Retina (tissue), 1 donor: ENCODE data around the gene CHST2.
"Not testable (repeated sequence)": the region's sequence is repeated elsewhere in the genome, so short reads cannot be mapped to it uniquely, and the experiment has no call there.

ENCODE experiments used
- DNase-seq: peaks from one replicate; pipeline ENCODE4 v3.0.0-alpha.2; 2016

Gene CHST2, protein sequence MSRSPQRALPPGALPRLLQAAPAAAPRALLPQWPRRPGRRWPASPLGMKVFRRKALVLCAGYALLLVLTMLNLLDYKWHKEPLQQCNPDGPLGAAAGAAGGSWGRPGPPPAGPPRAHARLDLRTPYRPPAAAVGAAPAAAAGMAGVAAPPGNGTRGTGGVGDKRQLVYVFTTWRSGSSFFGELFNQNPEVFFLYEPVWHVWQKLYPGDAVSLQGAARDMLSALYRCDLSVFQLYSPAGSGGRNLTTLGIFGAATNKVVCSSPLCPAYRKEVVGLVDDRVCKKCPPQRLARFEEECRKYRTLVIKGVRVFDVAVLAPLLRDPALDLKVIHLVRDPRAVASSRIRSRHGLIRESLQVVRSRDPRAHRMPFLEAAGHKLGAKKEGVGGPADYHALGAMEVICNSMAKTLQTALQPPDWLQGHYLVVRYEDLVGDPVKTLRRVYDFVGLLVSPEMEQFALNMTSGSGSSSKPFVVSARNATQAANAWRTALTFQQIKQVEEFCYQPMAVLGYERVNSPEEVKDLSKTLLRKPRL

DNA sequence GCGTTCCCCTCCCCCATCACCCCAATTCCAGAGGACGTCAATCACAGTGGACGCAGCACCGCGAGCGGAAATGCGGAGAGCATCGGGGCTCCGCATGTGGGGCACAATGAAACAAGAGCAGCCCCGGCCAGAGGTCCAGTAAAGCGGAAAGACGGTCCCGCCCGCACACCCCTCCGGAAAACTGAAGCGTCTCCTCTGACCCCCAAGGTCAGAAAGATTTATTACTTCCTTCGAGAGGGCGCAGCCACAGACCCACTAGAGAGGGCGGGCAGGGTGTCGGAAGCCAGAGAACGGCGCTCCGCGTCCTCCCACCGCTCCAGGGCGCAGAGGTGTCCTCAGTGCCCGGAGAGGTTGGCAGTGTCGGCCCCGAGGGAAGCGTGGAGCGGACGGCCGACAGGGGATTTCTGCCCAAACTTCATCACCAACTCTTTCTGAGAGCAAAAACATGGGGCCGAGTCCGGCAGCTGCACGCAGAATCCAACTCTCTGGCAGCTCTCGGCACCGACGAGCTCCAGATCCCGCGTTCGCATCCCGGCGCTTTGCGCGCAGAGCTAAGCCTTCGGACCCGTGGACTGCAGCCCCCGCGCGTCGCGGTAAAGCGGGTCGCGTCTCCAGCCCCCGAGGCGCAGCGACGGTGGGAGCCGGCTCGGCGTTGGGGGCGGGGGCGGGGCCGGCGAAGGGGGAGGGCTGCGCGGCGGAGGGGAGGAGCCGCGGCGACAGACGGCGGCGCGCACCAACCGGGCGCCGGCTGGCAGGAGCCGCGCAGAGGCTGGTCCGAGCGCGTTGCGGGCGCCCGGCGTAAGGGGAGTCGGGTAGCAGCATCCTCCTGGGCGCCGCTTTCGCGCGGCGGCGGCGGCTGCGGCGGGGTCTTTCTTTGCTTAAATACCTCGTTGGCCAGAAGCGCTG lies at the start of gene CHST2:
Gene CHST2, plus strand, starts transcription at position 763 of the 906 bp plus-strand sequence. CDS start 1,046 bp downstream, outside the sequence.
- DNase-seq, result peak; percentile 91

DNA sequence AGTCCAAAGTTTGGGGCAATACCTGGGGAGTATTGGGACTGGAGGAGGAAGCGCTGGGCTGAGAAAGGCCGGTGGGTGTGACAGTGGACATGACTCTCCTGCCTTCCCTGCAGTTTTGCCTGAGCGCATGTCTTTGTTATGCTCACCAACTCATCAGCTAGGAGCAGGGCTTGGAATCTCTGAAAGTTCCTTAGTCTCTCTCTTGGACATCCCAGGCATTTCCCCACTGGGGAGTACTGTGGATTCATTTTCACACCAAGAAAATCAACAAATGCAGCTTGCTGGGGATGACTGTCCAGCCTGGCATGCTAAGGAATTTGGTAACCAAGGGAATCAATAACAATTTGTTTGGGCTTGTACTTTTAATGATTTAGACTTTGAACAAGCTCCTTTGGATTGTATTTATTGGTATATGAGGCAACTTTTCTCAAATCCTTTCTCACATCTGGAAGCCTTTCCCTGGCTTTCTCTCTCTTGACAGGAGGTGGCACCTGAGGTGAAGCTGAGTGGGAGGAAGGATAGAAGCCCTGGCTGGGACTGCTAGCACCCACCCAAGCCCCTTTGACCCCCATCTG lies 48.5 kb upstream of the CHST2 start:
- no peak for DNase-seq

DNA sequence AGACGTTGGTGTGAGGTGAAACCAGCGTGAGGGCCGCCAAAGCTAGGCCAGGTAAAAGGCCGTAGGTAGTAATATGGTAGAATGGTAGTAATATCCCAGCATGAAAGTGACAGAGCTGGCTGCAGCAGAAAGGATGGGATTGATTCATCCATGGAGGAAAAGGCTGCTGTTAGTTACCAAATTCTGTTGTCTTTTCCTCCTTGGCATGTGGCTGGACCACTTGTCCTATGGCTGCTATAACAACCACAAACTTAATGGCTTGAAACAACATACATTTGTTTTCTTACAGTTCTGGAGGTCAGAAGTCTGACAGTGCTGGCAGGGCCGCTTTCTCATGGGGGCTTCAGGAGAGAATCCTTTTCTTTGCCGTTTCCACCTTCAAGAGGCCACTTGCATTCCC lies 47.8 kb upstream of the CHST2 start:
- DNase-seq, result no peak

DNA sequence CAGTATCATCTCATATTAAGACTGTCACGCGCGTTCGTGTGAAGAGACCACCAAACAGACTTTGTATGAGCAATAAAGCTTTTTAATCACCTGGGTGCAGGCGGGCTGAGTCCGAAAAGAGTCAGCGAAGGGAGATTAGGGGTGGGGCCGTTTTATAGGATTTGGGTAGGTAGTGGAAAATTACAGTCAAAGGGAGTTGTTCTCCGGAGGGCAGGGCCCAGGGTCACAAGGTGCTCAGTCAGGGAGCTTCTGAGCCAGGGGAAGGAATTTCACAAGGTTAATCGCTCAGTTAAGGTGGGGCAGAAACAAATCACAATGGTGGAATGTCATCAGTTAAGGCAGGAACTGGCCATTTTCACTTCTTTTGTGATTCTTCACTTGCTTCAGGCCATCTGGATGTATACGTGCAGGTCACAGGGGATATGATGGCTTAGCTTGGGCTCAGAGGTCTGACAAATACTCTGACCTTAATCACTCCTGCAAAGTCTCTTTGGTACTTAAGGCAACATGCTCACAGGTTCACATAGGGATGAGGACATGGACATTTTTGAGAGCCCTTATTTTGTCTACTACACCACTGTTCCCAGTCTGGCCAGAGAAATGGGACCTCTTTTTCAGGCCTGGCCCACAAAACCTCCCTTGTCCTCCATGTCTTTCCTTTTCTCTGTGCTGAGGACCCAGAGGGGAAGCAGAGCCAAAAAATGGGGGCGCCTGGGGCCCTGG lies 47.1 kb upstream of the CHST2 start:
- not testable (repeated sequence) for DNase-seq

DNA sequence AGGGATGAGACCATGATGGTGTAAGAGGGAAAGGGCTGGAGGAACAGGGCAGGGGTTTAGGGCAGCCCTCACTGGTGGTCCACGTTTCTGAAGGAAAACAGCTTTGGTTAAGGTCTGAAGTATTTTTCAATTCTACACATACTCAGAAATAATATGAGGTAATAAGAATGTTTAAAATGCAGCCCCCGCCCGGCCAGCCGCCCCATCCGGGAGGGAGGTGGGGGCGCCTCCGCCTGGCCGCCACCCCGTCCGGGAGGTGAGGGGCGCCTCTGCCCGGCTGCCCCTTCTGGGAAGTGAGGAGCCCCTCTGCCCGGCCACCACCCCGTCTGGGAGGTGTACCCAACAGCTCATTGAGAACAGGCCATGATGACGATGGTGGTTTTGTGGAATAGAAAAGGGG lies 46.0 kb upstream of the CHST2 start:
- DNase-seq, result not testable (repeated sequence)

DNA sequence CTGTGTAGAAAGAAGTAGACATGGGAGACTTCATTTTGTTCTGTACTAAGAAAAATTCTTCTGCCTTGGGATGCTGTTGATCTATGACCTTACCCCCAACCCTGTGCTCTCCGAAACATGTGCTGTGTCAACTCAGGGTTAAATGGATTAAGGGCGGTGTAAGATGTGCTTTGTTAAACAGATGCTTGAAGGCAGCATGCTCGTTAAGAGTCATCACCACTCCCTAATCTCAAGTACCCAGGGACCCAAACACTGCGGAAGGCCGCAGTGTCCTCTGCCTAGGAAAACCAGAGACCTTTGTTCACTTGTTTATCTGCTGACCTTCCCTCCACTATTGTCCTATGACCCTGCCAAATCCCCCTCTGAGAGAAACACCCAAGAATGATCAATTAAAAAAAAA lies 45.6 kb upstream of the CHST2 start:
- not testable (repeated sequence) for DNase-seq

DNA sequence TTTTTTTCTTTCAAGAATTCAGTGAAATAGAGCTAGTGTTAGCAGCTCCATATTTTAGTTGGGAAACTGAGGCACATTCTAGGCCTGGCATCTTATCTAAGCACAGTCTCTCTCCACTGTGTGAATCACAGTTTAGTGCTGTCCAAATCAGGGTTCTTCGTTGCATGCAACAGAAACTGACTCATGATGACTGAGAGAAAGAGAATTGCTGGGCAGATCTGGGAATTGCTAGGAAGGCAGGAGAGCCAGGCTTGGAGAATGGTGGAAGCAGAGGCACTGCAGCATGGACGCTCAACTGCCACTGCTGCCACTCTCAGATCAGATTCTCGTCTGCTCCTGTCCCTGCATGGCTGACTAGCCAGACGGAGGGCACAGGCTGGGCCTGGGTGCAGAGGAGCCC lies 40.7 kb upstream of the CHST2 start:
- no peak for DNase-seq

DNA sequence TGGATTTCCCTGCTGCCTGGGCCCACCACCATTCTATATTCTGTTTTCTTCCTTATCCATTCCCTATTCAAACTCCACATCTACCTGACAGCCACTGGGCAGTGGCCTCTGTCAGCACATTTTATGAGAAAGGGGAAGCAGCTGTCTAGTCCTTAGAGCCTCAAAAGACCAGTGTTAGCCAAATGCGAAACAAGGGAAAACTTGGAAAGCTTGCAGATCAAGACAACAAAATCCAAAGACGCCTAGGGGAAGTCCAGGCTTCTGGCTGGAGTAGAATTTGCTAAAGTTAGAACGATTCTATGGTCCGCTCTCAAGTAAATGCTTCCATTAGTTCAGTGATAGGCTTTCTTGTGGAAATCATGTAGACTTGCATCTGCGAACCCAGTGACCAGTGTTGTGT lies 39.4 kb upstream of the CHST2 start:
- DNase-seq, result no peak

DNA sequence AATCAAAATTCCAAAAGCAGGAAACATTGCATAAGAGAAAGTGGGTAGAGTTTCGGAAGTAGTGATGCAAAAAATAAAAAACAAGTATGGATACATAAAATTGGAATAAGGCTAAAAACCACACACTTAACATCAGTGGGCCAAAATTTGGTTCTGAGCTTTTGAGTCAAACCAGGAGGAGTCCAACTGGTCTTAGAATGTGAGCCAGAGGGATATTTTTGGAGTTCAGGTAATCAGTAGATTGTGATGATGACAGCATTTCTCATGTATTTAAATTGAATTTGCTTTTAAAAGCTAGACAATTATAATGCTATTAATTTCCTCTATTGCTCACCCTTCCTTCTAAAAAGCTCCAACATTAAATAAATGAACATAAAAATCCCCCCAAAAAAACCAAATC lies 38.2 kb upstream of the CHST2 start:
- no peak for DNase-seq

DNA sequence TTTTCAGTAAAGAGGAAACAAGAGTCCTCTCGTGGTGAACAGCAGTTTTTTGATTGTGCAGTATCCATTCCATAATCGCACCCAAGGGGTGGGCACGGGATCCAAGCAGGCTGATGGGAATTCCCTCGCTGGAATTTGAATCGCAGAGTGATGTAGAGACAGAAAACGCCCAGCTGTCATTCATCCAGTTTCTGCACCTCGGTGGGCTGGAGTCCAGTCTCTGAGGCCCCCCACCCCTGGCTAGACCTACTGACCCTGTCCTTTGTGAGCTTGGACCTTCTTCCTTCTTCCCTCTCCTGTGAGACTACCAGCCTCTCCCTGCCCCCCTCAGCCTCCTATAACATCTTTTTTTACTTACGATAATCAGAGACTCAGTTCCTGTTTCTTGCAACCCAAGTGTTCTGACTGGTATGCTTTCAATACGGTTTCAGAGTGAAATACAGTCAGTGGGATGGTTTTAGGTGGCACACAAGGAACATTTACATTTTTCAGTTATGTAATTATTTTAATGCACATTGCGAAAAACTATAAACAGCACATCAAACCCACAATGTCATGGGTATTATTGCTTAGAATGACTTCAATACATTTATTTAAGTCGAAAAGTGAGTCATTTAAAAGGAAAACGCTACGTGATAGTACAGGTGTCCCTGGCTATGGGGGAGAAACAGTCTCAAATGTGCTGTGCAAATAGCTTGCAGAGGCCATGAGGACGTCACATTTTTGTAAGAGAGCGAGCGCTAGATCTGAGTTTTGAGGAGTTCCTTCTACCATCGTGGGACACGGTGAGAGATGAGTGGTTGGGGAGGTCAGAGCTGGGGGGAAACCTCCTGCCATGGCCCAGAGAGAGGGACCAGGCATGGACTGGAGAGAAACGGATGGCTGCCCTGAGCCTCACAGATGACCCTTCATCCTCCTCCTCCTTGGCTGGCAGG lies 37.5 kb upstream of the CHST2 start:
- no peak for DNase-seq

DNA sequence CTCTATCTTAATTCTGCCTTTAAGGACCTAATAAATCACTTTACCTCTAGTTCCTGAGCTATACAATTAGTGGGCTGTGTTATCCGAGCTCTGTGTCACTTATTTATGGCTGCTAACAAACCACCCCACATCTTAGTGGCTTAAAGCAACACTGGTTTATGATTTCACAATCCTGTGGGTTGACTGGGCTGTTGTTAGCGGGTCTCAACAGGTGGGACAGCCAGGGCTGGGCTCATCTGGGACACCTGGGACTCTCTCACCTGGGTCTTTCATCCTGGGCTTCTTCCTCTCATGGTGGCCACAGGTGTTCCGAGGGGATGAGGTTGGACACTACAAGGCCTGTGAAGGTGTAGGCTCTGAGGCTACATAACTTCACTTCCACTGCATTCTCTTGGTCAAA lies 35.8 kb upstream of the CHST2 start:
- no peak for DNase-seq

DNA sequence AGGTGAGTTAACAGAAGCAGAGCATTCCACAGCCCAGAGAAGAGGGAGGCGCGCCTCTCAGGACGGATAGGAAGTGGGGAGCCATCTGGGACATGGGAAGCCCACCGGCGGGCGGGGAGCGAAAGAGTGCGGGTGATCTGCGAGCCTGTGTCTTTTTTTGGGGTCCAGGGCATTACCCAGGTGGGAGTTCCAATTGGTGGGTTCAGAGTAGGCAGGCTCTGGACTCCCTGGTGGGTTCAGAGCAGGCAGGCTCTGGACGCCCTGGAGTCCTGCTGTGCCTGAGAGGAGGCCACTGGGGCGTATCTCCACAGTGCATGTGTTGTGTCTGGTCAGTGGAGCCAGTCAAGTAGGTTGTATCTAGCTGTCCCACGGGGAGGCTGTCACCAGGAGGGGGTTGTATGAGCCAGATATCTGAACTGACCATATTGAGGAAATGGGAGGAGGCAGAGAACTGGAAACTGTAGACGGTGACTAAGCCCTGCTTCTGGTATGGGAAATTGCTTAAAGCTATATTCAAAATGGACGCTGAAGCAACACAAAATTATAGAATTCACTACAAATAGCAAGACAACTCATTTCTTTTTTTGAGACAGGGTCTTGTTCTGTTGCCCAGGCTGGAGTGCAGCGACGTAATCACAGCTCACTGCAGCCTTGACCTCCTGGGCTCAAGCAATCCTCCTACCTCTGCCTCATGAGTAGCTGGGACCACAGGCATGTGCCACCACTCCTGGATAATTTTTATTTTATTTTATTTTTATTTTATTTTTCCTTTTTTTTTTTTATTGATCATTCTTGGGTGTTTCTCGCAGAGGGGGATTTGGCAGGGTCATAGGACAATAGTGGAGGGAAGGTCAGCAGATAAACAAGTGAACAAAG lies 34.5 kb upstream of the CHST2 start:
- DNase-seq, result no peak

DNA sequence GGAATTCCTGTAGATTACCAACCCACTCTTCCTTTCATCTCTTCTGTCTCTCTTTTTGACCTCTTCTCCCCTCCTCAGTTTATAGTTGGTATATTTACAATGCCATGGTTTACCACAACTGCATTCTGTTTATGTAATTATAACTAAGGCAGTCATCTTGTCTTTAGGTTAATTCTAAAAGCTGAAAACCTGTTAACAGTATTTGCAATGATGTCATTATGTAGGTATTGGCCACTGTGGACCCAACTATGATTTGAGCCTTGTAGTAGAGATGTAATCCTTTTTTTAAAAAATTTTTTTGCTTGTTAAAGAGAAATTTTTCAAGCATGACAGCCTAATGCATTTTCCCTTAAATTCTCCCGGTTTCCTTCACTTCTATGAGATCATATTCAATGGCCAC lies 30.7 kb upstream of the CHST2 start:
- no peak for DNase-seq

DNA sequence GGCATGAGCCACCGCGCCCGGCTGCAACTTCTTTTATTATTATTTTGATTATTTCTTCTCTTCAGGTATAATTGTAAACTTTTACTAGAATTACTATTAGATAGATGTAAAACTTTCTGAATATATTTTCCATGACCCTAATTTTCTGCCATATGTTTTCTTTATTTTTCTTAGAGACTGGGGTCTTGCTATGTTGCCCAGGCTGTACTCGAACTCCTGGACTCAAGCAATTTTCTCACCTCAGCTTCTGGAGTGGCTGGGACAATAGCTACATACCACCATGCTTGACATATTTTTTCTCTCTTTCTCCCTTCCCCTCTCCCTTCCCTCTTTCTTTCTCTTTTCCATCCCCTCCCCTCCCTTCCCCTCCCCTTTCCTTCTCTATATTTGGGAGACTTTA lies 29.6 kb upstream of the CHST2 start:
- DNase-seq, result no peak

DNA sequence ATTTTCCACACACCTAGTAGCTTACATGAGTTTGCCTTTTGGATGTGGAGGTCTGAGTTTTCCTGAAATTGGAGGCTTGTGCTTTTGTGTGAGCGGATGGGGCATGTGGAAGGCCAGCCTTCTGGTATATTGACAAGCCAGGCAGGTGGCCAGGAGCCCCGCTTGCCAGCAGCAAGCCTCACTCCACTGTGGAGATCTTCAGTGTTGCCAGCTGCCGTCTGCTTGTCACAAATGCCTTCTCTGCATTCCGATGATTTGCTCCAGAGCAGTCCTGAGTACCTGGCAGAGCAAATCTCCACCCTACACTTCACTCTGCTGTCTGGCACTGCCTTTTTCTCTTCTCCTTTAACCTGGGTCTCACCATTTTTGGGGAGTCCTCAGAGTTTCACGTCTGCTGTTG lies 29.1 kb upstream of the CHST2 start:
- DNase-seq, result no peak

DNA sequence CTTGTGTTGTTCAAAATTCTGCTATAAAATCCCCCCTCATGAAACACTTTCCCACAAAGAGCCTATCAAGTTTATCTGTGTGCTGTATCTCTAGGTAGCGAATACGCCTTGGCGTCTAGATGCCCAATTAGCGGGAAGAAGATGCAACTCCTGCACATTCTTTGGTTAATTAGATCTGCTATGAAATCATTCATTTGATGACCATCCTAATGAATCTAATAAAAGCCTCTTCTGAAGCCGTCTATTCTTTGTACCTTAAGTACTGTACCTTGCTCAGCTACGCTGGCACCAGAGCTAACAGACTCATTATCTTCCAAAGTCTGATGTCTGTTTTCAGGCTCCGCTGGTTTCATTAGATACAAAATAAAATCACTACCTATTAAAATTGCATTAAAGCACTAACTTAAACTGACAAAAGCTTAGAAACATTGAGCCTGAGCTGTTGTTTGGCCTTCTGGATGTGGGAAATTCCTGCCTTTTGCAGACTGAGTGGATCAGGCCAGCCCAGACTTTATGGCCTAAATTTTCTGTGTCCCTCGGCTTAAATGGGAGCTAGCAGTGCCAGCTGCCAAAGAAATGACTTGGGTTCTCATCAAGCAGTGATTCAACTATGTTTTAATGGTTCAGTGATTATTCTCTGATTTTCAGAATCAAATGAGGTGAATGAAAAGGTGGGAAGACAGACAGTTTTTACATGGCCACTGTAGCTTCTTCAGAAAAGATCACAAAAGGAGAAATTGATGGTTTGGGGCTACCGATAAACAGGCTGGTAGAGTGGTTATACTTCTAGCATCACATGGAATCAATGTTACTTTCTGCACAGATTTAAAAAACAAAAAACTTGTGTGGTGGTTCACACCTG lies 28.4 kb upstream of the CHST2 start:
- peak; percentile 78 for DNase-seq

DNA sequence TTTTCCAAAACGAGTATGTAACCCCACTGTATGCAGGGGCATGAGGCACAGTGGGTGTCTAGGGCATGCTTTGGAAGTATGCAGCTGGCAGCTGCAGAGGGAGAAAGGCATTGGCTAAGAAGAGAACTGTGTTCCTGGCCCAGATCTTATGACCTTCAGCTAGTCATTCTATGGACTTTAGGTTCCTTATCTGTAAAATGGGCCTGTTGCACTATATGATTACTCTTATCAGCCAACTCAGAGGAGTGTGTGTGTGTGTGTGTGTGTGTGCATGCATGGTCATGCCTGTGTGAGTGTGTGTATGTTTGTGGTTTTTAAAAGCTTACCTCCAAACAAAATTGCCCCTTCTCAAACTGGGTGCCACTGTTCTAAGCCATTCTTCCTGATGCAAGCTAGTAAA lies 27.4 kb upstream of the CHST2 start:
- no peak for DNase-seq

DNA sequence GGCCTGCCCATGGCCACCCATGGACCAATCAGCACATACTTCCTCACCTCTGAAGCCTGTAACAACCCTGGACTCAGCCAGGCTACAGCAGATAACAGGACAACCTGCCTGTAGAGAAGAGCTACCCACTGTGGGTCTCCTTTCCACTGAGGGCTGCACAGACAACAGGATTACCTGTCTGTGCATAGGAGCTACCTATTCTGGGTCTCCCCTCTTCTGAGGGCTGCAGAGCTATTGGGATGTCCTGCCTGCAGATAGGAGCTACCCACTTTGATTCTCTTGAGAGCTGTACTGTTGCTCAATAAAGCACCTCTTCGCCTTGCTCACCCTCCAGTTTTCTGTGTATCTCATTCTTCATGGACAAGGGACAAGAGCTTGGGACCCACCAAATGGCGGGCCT lies 23.8 kb upstream of the CHST2 start:
- DNase-seq, result no peak

DNA sequence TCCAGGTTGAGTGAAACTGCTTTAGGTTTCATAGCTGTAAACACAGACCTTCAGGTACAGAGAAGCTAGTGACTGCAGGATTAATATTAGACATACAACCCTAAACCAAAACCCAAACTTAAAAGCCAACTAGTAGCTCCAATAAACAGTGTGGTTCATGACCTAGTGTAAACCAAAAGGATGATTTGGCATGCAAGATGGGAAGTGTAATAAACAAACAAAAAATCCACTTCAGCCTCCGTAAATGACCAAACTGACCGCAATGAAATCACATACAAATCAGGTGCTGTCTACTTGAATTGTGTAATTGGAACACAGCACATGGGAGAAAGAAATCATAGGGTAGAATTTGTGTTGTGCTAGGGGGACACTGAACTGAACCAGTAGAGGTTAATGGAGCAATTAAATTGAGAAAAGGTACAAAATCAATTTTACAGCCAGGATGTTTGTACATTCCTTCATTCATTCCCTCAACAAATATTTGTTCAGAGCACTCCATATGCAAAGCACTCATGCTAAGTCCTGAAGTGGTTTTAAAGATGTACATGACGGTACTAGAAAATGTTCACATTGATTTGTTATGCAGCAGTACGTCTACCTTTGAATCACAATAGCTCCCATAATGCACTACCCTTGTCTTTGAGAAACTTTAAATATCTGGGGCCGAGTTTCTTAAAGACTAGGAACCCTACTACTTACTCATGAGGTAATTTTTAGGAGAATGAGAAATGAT lies 21.4 kb upstream of the CHST2 start:
- no peak for DNase-seq
